Stimulated activated CD4-positive, alpha-beta T cell treated with anti-CD3 and anti-CD28 coated beads, Interleukin-15, amount 100 ng/mL, for 24 hours (primary cell): ENCODE measurements around the gene RCC2.
"Not testable (repeated sequence)": the region's sequence is repeated elsewhere in the genome, so short reads cannot be mapped to it uniquely, and the experiment has no call there.

Source experiments
- DNase-seq: peaks from one replicate; pipeline ENCODE4 v3.0.0-alpha.2; 2020

The RCC2 gene

DNA sequence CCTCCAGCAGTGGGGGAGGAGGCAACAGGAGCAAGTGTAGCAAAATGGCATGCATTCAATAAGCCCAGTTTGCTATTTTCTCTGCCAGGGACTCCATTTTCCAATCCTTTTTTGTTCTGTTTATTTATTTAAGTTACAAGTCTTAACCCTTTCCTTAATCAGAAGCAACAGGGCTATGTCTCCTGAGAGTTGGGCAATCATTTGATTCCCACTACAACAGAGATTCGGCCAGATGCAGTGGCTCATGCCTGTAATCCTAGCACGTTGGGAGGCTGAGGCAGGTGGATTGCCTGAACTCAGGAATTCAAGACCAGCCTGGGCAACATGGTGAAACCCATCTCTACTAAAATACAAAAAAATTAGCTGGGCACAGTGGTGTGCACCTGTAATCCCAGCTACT lies 25.5 kb downstream of the RCC2 start:
- no peak for DNase-seq

DNA sequence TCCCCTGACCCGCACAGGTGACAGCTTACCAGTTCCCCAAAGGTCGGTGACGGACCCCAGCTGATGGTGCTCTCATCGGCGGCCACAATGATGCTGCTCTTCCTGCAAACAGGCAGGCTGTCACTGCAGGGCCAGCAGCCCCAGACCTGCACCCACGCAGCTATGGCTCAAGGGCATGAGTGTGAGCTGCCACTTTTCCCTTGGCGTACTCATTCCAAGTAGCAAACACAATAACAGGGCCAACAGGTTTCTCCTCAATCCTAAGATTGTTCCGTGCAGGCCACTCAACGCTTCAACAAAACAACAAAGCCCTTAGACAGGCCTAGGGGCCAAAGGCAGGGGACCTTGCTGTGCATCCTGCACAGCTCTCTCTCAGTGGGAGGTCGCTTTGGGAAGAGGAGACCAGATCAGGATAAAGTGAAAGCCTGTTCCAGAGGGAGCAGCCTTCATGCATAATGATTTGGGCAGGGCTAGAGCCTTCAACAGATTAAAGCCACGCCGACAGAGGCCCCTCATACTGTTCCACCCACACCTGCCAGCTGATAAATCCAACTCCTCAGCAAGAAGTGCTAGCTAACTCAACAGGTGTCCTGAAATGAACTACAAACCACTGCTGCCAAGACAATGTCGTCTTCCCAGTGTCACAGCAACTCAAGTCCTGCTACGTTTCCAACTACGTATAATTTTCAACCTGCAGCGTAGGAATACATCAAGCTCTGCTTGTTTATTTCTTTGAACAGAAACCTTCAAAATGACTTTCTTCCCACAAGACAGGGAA lies 27.2 kb downstream of the RCC2 start:
- DNase-seq = no peak

DNA sequence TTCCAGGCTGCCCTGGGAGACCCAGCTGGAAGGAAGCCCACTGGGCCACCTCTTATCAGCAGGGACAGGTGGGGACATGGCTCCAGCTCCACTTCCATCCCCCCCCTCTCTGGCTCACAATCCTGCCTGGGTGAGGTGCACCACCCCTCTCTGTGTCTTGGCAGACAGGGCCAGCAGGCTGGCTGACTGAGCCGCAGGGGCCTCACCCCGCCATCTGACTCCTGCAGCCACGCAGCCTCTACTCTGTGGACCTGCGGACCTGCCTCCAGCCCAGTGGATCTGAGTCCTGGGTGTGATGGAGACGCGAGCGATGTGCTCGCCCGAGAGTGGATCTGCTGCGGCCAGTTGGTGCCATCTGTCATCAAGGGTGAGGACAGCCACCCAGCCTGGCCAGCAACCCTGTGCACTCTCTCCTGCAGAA lies 30.1 kb downstream of the RCC2 start:
- no peak for DNase-seq

DNA sequence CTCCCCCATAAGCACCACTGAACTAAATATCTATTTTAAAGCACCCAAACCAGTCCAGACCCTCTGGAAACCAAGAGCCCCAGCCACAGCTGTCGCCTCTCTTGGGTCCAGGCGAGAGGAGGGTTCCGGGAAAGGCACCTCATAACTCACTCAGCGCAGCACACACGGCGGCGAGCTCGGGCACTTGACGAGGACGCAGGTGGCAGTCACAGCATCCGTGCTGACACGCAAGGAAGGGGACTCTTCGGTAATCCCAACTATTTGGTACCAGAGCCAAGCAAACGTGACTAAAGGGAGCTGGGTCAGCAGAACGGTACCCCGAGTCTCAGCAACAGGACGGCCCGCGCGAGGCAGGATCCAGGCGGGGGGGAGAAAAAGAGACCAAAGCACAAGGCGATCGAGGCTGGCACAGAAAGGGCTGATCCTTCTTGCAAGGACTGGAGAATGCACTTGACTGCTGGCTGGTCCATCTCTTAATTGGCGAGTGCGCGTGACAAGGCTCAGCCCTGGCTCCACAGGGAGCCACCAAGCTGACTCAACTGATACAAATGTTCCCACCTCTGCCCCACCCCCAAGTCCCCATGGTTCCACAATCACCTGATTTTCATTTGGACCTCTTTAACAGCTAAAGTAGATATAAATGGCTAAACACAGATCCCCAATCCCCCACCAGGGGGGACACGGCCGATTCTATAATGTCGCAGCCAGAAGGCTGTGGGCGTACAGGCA lies 31.5 kb downstream of the RCC2 start:
- not testable (repeated sequence) for DNase-seq

DNA sequence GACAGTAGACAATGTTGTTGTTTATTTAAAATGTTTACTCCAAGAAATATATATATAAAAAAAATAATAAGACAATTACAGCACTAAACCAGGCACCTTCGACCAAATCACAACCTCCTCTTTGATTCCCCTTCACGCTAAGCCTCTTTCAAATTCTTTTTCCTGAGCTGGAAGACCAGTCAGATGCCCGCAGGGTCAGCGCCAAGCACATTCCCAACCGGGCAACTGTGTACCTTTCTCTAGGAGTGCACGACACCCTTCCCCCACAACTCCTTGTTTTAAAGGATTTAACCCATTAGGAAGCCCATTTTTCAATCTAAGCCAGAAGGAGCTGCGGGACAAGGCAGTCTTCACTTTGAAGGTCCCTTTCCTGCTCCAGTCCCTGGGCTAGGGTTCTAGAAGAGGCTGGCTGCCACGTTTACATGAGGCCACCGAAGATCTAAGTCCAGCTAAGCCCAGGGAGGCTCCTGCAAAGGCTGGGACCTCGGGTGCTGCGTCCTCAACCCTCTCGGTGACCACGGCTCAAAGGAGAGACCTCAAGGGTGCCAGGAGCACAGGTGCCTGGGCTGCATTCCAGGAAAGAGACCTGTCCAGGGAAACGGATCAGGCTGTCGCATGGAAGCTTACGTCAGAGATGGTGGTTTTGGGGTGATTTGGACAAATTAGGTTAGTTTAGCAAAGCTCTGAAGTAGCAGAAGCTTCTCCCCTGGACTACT lies 32.6 kb downstream of the RCC2 start:
- DNase-seq = not testable (repeated sequence)

DNA sequence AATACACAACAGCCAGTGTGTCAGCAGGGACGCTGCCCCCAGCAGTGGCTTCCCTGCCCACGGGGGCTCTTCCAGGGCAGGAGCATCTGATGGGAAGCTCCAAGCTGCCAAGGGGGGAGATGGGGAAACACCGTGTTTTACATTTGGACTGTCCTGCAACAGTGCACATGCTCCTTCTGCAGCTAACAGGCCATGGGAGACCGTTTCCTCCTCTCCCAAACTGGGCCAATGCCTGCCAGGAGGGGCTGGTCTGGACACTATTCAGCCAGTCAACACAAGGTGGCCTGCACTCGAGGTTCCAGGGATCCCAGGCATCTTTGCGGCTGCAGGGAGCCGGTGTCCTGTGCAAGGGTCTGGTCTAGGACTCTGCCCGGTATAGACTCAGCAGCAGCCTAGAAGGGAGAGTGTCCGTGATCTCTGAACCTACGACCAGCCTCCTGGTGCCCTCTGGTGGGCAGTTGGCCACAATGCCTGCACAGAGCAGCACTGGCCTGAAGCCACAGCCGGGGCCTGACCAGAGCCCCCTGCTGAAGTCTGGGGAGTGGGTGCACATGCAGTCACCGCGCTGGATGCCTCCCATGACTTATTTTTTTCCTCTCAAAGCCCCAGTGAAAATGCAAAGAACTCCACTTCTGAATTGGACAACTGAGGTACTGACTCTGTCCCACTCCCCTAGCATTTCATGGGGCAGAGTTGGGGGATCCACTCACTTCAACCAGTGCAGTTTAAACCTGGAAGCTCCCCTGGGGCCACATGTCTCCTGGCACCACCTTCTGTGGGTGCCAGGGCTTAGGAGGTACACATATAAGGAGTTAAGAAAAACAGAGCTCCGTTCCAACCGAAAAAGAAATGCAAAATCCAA lies 33.3 kb downstream of the RCC2 start:
- peak; percentile 59 for DNase-seq

DNA sequence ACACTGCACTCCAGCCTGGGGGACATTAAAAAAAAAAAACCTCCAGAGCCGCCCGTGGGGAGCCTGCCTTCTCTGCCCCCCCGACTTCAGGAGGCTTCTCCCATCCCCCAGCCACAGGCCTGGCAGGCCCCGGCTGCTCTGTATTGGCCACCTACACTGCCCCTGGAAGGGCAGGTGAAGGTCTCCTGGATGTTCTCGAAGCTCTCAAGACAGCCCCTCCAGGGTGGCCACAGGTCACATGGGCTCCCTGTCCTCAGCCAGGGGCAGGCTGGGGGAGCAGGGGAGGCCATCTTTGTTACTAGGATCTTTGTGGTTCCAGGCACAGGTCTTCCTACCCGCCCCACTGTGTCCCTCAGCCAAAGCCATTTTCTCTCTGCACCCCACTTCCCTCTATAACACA lies 34.7 kb downstream of the RCC2 start:
- DNase-seq = no peak

DNA sequence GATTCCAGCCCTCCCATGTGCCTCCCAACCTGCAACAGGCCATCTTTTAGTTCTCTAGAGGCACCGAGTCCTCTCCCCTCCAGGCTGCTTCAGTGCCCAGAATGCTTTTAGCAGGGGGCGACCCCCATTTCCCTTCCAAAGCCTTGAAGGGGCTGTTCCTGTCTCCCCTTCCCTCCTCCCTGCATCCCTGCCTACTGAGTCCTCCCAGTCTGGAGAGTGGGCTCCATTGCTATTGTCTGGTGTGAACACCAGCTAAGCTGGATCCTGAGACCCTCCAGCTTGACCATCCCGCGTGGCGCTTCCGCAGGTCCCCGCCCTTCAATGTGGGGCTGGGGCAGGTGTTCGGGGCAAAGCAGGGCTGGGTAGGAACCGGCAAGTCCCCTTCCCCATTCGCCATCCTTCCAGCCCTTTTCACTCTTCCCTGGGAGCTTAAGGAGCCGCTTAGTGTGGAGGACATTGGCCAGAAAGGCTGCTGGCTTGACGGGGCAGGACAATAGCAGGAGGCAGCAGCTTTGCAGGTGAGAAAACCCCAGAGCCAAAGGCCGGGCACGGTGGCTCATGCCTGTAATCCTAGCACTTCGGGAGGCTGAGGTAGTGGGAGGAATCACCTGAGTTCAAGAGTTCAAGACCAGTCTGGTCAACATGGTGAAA lies 35.3 kb downstream of the RCC2 start:
- no peak for DNase-seq

DNA sequence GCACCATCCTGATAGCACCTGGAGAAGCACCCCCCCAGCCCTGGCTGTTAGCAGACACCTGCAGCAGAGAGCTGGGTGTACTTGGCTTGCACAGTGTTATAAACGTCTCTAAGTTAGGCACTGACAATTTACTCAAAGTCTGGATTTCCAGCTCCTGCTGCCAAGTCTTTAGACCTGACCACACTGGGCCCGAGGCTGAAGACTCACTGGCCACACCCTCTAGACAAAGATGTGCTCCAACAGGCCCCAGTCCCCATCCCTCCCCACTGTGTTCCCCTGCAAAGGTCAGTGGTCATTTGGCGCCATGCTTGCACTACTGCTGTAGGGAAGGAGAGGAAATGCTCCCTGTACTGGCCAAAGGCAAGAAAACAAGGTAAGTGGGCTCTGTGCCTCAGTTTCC lies 36.4 kb downstream of the RCC2 start:
- DNase-seq = no peak

DNA sequence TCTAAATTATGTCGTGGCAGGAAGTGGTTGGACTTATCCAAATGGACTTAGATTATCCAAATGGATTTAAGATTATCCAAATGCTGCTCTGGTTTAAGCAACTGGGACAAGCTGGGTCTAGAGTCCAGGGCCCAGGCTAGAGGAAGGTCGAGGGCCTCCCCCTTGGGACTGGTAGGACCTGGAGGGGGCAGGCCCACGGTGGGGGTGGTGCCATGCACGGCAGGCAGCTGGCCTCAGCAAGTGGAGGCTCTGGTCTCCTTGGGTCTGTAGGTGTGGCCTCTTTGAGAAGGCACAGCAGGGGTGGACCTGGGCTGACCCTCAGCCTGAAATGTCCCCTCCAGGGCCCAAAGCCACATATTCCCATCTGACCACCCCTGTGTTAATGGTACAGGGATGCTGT lies 37.6 kb downstream of the RCC2 start:
- DNase-seq = no peak

DNA sequence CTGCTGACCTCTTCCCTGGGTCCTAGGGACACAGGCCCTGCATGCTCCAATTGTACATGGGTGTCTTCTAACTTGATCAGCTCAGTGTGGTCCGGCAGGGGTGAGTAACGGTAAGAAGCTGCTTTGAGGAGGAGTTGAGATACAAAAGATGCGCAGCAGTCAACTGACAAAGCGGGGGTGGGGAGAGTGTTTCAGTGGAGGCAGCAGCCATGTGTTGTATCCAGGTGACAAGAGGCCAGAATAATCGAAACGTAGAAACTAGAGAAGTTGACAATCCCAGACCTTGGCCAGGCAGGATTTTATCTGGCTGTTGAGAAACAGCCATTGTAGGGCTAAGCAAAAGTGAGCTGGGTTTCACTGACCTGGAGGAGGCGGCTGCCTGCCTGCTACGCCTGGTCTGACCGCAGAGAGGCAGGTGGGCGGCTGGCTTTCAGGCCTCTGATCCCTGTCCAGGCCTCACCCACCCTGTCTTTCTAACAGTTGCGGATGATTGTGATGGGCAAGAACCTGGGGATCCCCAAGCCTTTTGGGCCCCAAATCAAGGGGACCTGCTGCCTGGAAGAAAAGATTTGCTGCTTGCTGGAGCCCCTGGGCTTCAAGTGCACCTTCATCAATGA lies 38.6 kb downstream of the RCC2 start:
- no peak for DNase-seq

DNA sequence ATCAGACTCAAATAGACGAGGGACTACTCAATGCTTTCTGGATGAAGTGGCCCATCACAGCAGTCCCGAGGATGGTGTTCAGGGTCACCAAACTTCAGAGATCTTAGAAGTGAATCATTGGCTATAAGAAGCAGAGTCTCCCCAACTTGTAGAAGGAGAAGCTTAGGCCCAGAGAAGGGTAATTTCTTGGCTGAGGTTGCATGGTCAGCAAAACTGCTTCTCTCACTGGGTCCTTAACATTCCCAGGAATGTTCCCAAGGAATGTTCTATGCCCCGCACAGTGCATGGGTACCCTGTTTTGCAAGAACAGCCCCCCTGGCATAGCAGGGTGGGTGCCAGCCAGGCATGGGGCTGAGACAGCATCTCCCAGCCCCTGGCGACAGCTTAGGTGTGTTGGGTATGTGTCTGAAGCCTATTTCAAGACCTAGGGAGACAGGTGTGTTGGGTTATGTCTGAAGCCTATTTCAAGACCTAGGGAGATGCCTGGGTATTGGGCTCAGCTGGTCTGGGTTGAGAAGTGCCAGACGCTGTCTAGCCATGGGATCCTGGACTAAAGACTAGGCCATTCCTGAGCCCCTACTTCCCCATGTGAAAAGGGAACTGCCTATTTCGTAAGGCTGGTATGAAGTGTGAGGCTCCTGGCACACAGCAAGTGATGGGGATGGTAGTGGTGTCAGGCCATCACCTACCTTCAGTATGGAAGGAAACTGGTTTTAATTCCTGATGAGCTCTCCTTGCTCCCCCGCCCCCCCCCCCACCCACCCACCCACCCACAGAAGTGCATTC lies 41.4 kb downstream of the RCC2 start:
- DNase-seq = no peak

DNA sequence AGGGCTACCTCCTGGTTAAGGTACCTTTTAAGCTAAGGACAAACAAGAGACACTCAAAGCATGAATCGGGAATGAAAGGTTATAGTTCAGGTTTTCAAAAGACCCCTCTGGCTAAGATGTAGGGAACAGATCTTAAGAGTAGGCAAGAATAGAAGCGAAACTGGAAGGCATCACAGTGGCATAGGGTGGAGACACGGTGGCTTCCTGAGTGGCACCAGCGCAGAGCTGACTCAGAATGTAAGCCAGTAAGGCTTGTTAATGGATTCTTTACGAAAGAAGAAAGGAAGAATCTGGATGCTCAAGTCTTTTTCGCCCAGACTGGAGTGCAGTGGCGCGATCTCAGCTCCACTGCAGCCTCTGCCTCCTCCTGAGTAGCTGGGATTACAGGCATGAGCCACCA lies 46.2 kb downstream of the RCC2 start:
- DNase-seq = no peak

DNA sequence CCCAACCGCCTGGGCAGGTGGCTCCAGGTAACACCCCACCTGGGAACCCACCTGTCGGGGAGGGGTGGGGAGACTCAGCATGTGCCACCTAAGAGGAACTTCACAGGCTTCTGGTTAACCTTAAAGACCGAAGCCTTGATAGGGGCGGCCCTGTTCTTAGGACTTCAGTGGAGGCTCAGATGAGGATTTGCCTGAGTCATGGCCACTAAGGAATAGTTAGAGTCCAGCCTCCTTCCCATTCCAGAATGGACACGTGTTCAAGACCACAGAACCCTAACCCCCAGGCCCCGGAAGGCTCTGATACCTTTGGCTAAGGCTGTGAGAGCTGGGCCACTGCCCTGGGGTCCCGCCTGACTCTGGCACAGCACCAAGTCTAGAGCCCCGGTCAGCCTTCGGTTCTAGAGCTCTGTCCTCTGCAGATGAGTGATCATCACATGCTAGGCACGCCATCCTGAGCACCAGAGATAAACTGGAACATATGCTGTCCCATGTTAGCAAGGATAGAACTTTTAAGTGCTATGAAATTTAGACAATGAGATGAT lies 47.2 kb downstream of the RCC2 start:
- no peak for DNase-seq

DNA sequence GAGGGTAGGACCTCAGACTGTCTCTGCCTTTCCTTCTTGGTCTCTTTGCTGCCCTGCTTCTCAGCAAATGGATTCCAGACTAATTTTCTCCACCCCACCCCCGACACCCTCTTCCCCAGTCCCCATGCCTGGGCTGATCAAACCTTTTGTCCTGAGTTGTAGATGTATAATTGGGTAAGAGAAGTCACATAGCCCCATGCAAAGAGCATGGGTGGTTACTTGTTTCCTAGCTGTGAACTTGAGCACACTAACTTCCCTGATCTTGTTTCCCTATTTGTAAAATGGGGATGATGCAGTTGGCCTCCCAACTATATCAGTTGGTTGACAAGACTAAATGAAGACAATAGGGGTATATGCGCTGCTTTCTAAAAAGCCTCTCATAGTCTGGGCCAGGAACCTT lies 58.3 kb downstream of the RCC2 start:
- DNase-seq = no peak

DNA sequence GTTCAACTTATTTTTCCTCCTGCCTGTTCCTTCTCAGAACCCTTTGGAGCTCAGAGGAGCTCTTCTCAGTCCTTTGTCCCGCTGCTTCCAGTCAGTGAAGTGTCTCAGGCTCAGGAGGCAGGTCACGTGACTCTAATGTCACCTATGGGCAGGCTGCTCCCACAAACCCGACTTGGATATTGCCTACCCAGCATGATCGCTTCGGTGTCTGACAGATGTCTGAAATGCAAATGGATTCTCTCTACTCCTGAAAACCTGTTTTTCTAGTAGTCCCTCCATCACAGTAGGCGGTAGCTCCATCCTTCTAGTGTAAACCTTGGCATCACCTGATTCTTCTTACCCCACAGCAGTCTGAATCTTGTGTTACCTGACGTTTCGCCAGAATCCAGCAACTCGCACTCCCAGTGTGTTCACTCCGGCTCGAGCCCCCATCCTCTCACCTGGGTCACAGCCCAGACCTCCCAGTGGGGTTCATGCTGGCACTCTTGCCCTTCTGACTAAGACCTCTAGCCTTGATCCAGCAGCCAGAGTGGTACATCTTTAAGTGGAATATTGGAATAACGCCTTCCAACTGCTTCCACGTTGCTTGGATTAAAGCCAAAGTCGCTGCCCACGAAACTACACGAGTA lies 62.0 kb downstream of the RCC2 start:
- DNase-seq = no peak

DNA sequence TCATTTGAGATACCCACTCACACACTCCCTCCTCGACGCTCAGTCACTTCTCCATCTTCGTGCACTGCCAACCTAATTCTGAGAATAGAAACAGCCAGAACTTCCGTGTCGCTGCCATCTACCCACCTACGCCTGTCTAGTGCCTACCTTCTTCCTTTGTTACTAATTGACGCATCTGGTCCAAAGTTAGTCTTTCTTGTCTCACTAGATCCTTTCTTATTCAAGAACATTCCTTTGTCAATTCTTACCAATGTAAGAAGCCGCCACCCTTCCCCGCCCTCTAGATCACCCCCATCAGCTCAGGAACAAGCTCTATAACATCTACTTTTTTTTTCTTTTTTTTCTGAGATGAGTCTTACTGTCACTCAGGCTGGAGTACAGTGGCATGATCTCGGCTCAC lies 63.8 kb downstream of the RCC2 start:
- DNase-seq = no peak

DNA sequence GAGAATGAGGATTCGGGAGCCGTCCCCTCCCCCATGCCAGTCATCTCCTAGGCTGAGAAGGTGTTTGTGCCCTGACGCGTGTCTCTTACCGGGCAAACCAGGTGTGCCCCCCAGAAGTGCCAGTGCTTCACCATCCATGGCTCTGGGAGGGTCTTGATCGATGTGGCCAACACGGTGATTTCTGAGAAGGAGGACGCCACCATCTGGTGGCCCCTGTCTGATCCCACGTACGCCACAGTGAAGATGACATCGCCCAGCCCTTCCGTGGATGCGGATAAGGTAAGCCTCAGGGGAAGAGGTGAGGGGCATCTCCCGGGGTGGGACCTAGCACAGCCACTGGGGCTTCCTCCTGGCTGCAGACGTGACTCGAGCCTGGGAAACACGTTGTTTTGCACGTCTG lies 66.5 kb downstream of the RCC2 start:
- no peak for DNase-seq

DNA sequence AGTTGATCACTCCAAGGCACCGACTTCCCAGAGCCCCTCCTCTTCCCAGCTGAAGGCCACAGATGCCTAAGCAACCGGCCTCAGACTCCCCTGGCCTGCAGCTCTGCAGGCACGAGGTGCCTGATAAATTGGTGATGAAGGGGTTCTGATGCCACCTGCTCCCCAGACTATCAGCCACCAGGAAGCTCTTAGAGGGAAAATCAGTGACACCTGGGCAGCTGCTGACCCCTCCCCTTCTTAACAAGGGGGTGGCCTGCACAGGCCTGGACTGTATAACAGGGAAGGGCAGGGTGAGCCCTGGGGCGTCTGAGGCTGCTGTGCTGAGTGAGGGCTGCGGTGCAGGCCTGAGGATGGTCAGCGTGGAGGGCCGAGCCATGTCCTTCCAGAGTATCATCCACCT lies 67.6 kb downstream of the RCC2 start, which contains the start of gene PADI6:
PADI6 (plus strand) TSS at position 301 of the 400 bp plus-strand sequence; CDS start at position 351, 50 bp downstream.
- no peak for DNase-seq

DNA sequence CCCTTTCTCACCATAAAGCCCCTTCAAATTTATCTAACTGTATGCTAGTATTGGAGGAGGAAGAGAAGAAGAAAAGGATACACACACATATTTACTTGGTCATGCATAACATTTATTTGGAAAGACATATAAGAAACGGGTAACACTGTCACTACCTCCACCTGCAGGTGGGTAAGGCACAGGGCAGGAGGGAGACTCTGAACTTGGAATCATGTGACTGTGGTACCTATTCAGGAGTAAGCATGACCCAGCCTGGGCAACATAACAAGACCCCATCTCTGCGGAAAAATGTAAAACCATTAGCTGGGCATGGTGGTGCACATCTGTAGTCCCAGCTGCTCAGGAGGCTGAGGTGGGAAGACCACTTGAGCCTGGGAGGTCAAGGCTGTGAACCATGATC lies 68.9 kb downstream of the RCC2 start:
- no peak for DNase-seq
